AG10803 (cell line): ENCODE measurements around the gene HAGHL.
"Not testable (repeated sequence)": the region's sequence is repeated elsewhere in the genome, so short reads cannot be mapped to it uniquely, and the experiment has no call there.

ENCODE experiments used
- DNase-seq: peaks from one replicate; pipeline ENCODE4 v3.0.0; 2010; ENCODE audit warnings: low read depth
- H3K4me3 ChIP-seq: 2 replicates; pipeline ENCODE4 v1.5.1; 2011; ENCODE audit warnings: mild to moderate bottlenecking, low read length, control low read depth
- TF ChIP-seq, protein P1 (sequence below): conservative IDR thresholded peaks from 2 replicates; pipeline ENCODE4 v1.5.1; 2011; ENCODE audit warnings: mild to moderate bottlenecking, low read length, control low read depth, inconsistent platforms

Gene HAGHL

DNA sequence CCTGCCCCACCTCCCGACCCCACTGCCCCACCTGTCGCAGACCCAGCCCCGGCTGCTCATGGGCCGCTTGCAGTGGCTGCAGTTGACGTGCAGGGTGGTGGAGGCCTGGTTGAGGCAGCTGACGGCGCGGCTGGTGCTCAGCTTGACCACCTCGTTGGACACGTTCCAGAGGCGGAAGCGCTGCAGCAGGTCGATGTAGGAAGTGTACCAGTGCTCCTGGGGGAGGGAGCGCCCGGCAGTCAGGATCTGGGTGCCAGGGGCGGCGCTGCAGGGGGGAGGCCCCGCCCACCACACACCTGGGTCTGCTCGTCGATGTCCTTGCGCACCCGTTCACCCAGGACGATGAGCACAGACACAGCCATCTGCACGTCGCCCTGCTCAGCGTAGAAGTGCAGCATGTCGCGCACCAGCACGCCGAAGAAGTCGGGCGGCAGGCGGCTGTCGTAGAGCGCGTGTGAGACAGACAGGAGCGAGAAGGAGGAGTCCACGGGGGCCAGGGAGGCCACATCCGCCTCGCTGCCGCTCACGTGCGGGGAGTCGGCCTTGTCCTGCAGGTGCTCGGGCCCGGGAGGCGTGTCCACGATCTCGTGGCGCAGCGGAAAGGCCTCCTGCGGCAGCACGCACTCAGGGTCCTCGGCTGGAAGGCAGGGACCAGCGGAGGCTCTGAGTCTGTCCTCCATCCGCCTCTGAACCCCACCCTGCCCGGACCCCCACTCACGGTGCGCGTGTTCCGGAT is 41.8 kb upstream of the HAGHL start:
- TF ChIP-seq, protein P1, sequence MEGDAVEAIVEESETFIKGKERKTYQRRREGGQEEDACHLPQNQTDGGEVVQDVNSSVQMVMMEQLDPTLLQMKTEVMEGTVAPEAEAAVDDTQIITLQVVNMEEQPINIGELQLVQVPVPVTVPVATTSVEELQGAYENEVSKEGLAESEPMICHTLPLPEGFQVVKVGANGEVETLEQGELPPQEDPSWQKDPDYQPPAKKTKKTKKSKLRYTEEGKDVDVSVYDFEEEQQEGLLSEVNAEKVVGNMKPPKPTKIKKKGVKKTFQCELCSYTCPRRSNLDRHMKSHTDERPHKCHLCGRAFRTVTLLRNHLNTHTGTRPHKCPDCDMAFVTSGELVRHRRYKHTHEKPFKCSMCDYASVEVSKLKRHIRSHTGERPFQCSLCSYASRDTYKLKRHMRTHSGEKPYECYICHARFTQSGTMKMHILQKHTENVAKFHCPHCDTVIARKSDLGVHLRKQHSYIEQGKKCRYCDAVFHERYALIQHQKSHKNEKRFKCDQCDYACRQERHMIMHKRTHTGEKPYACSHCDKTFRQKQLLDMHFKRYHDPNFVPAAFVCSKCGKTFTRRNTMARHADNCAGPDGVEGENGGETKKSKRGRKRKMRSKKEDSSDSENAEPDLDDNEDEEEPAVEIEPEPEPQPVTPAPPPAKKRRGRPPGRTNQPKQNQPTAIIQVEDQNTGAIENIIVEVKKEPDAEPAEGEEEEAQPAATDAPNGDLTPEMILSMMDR, result no peak
- DNase-seq, result no peak
- H3K4me3 ChIP-seq, result no peak overlapping the region; the same call in 1 of the 2 replicates

DNA sequence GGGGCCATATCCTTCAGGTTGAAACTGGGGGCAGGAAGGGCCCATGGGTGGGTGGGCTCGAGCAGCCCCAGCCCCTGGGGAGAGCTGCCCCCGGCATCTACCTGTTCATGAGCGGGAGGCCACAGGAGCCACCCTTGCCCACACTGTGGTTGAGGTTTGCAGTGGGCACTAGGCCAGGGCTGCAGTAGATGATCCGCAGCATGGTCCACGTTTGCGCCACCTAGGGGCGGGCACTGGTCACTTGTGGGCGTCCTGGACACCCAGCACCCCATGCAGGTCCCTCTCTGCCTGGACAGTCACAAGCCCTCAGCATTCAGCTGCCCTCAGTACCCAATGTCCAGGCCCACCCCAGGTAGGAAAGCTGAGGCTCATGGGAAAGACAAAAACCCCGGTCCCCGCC is 40.9 kb upstream of the HAGHL start:
- TF ChIP-seq, protein P1, result peak; percentile 46
- DNase-seq, result peak; percentile 40
- H3K4me3 ChIP-seq, result no peak overlapping the region

DNA sequence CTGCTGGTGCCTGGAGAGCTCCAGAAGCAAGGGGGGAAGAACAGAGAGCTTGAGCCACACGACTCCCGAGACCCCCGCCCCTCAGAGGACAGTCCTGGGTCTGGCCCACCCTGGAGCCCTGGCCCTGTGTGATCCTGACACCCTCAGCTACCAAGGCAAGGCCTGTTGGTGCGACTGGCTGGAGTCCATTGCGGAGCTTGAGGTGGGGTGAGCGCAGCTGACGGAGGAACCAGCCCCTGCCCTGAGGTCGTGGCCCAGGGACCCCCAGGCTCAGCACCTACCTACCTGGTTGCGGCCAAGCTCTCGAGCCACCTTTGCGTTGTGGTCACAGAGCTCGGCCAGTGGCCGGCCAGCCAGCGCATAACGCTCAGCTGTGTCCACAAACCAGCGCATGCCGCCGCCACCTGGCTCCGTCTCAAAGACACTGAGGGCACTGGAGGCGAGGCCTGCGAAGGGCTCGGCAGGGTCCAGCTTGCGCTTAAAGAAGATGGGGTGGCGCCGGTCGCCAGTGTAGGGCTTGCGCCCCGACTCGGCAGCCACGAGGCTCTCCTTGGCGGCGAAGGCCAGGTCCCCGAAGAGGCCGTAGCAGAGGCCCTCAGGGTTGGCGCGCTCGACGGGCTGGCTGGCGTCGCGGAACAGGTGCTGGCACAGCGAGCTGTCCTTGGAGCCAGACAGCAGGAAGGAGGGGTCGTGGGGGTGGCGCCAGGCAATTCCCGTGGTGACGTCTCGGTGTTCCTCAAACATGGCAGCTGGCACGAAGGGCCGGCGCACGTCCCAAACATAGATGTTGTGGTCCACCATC is 40.2 kb upstream of the HAGHL start:
- TF ChIP-seq, protein P1, result no peak
- H3K4me3 ChIP-seq, result no peak overlapping the region
- no peak for DNase-seq

DNA sequence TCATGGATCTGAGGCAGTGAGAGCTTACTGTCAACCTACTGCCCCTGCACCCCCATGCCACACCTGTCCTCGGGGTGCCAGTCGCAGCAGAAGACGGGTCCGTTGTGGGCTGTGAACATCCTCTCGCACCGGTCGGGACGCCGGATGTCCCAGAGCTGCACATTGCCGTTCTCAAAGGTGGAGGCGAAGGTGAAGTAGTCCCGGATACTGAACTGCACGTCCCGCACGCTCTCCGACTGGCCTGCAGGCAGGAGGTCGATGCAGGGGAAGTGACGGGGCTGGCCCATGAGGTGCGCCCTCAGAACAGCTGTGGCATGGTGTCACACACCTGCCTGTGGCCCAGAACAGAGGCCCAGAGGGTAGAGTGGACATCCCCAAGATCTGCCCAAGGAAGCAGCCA is 39.4 kb upstream of the HAGHL start:
- DNase-seq, result no peak
- H3K4me3 ChIP-seq, result no peak overlapping the region
- TF ChIP-seq, protein P1, result no peak

DNA sequence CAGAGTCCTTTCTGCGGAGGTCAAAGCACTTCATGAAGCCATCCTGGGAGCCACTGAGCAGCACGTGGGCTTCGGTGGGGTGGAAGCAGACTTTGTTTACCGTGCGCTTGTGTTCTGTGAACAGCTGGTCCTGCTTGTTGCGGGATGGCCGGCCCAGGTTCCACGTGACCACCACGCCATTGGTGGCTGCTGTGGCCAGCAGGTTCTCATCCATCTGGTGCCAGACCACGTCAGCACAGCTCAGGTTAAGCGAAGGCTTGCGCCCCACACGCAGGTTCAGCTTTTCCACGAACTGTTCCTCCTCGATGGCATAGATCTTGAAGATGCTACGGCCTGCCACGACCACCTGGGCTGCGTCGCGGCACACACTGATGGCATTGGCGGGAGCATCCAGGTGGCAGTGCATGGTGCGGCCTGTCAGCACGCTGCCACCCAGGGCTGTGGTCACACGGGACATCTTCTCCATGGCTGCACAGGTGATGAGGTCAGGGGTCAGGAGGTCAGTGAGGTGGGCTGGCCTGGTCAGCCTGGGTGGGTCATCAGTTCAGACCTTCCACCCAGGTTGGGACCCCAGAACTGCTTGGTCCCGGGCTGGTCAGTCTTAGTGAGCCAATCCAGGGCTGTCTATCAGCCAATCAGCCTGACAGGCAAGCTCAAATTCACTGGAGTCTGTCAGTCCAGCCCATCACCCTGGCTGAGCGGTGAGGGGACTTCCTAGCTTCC is 37.6 kb upstream of the HAGHL start:
- TF ChIP-seq, protein P1, result no peak
- H3K4me3 ChIP-seq, result peak overlapping the region; percentile 85
- no peak for DNase-seq

DNA sequence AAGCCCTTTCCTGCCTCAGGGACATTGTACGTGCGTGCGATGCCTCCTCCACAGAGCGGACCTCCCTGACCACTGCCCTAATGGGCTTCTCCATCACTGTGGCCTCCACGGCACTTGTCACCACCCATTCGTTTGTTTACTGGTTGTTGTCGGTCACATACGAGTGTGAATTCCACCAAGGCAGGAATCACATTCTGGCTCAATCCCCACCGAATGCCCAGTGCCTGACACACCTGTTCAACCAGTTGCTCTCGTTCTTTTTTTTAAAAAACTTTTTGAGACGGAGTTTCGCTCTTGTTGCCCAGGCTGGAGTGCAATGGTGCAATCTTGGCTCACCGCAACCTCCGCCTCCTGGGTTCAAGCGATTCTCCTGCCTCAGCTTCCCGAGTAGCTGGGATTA is 35.7 kb upstream of the HAGHL start:
- H3K4me3 ChIP-seq, DNase-seq: not testable (repeated sequence)

DNA sequence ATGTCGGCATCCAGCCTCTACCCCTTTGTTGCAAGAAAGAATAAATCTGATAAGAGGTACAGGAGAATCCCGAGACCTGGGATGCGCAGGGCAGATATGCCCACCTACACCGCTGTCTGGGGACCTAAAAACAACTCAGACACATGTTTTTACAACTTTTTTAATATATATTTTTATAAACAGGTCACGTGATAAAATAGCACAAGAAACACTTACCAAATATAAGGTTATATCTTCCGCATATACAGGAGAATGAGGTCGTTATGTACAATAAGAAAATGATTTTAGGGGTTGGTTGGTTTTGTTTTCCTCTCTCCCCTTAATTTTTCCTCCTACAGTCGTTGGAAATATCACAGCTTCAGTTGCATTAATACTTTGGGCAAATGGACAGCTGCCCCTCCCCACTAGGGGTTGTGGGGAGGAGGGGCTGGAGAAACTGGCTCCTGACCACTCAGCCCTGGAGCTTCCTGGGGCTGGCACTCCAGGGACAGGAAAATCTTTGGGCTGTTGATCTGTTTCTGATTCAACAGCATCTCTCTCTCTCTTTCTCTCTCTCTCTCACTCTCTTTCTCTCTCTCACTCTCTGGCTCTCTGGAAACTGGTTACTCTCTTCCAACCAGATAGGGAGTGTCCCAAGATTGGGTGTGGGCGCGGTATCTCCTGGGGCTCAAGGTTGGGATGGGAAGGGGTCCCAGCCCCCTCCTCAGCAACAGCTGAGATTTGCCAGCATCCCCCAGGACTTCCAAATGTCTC is 34.4 kb upstream of the HAGHL start:
- TF ChIP-seq, protein P1, result no peak
- DNase-seq, result no peak

More for the DNA sequence above, 34.4 kb upstream of the HAGHL start:
- H3K4me3 ChIP-seq, result no peak overlapping the region
